GM18519 (cell line): ENCODE measurements around the gene TRIP10.
"Not testable (repeated sequence)": the region's sequence is repeated elsewhere in the genome, so short reads cannot be mapped to it uniquely, and the experiment has no call there.

Experiments used
- ATAC-seq: cut with Tn5 transposase; IDR thresholded peaks from one replicate; pipeline ENCODE4 v1.9.1; 2021; ENCODE audit warnings: mild to moderate bottlenecking, moderate library complexity; ENCODE audit not compliant: unreplicated experiment, low FRiP score

Gene TRIP10, protein sequence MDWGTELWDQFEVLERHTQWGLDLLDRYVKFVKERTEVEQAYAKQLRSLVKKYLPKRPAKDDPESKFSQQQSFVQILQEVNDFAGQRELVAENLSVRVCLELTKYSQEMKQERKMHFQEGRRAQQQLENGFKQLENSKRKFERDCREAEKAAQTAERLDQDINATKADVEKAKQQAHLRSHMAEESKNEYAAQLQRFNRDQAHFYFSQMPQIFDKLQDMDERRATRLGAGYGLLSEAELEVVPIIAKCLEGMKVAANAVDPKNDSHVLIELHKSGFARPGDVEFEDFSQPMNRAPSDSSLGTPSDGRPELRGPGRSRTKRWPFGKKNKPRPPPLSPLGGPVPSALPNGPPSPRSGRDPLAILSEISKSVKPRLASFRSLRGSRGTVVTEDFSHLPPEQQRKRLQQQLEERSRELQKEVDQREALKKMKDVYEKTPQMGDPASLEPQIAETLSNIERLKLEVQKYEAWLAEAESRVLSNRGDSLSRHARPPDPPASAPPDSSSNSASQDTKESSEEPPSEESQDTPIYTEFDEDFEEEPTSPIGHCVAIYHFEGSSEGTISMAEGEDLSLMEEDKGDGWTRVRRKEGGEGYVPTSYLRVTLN

GRCh38 chr19:6739390-6739882, at the start of gene TRIP10:
Gene TRIP10, plus strand, starts transcription at chr19:6739680. Its CDS starts 82 bp downstream, at chr19:6739762.
- ATAC-seq = no peak

DNA sequence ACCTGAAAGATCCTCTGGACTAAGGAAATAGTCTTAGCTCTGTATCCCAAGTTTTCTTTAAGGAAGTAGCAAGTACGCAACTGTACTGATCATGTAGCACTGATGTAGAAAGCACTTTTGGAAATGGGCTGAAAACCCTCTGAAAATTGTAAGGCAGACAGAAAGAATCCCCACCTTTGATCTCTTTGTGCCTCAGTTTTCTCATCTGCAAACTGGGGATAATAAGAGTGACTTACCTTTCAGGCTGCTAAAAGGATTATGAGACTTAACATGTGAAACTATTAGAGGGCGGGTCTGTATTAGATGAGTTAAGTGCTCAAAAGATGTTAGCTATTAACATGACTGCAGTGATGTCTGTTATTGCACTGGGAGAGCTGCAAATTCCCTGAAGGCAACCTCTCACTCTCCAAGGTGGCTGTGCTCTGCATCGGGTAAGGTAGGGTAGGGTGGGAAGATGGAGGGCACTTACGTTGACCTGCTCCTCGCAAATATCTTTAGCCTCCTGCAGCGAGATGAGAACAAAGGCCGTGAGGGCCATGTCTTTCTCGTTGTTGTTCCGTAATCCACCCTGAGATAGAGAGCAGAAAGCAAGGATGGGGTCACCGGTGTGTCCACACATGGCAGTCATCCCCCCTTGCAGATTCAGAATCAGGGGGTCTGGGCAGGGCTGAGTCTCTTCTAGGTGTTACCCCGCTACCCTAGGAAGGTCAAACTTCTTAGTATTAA, 49.2 kb upstream of the TRIP10 start:
- no peak for ATAC-seq

- ATAC-seq = no peak
These were observed 48.1 kb upstream of the TRIP10 start for GRCh38 chr19:6691342-6691741.

DNA sequence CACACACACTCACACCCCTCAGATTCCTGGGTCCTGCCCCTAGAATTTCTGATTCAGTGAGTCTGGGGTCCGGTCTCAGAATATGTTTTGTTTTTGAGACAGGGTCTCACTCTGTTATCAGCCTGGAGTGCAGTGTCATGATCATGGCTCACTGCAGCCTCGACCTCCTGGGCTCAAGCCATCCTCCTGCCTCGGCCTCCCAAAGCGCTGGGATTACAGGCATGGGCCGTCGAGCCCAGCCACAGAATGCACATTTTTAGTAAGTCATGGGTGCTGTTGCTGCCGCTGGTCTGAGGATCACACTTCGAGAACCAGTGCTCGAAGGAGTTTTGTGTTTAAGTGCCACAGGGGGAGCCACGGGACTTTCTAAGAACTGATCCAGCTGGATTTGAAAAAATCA, 47.5 kb upstream of the TRIP10 start:
- no peak for ATAC-seq

DNA sequence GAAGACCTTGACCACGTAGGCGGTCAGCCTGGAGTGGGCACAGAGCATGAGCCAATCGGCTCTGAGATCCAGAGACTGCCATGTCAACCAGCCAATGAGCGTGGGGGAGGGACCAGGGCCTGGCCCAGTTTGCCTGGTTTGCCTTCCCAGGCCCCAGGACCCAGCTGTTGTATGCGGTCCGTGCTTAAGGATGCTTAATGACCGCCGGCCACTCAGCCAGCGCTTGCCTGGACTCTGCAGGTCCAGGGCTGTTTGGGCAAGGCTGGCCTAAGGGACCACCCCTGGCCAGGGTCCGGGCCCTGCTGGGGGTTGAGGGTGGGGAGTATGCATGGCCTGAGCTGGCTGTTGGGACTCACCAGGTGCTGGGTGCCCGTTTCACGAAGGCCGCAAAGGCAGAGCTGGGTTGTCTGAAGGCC, 46.4 kb upstream of the TRIP10 start:
- ATAC-seq = no peak

- ATAC-seq = no peak
These were observed 45.8 kb upstream of the TRIP10 start for GRCh38 chr19:6693681-6694080.

DNA sequence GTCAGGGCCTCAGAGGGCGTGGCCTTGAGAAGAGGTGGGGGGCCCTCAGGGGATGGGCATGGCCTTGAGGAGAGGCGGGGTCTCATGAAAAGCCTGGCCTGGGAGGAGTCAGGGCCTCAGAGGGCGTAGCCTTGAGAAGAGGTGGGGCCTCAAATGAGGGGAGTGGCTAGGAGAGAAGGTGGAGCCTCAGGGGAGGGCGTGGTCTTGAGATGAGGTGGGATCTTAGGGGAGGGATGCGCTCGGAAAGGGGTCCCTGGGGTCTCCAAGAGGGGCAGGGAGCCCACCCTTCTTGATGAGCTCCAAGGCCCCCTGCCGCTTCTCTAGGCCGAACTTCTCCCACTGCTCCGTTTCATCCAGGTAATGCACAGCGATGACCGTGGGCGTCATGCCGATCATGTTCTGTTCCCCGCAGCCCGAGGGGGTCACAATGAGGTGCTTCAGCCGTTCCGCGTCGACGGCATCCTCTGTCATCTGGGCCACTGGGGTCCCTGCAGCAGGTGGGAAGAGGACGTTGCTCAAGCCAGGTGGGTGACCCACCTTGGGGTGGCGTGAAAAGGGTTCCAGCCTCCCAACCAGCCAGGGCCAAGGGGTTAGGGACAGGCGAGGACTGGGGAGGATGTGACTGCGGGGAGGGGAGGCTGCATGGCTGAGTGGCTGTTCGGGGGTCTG, 45.2 kb upstream of the TRIP10 start:
- no peak for ATAC-seq

GRCh38 chr19:6696239-6696820, 43.1 kb upstream of the TRIP10 start:
- ATAC-seq = no peak

DNA sequence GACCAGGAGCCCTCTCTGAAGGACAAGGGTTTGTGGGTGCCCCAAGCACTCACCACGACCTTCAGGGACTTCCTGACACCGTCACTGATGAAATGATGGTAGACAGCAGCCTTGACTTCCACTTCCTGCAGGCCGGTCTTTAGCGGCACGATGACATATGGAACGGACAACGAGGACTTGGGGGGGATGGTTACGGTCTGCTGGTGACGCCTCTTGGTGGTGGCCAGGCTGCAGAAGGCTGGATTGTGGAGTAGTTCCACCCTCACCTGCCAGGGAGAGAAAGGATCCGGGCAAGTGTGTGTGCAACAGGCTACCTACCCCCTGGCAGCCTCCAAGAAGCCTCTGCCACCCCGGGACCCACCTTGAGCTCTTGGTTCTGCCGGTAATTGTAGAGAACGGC, 42.2 kb upstream of the TRIP10 start:
- ATAC-seq = no peak

DNA sequence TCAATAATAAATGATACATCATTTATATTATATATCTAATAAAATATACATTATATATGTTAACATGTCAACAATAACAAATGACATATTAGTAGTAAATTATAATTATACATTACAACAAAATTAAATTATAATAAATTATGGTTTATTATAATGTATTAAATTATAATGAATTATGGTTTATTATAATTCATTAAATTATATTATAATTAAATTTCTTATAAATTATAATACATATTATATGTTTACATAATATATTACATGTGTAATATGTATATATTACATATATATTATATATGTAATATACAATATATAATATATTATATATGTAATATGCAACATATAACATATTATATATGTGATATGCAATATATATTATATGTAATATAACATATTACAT, 39.5 kb upstream of the TRIP10 start:
- ATAC-seq = no peak

DNA sequence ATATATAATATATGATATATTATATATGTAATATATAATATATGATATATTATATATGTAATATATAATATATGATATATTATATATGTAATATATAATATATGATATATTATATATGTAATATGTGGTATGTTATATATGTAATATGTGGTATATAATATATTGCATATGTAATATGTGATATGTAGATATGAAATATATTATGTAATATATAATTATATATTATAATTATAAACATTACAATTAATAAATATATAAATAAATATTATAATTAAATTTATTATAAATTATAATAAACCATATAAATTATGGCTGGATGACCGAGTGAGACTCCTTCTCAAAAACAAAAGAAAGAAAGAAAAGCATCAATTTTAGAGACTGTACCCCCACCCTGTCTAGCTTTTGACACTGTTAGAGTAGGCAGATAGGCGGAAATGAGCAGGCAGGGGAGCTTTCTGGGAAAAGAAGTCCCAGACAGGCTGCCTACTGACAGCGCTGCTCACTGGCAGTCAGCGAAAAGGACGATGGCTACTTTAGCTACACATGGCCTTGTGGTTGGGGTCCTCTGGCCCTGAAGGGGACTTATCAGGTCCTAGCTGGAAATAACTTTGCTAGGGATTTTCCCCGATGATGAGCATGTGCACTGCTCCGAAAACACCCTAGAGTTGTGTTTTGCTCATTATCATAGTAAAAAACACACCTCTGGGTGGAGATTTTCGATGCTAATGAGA, 38.7 kb upstream of the TRIP10 start:
- ATAC-seq = no peak

GRCh38 chr19:6705931-6706632, 33.4 kb upstream of the TRIP10 start:
- ATAC-seq = no peak

GRCh38 chr19:6706633-6706958, 32.9 kb upstream of the TRIP10 start:
- no peak for ATAC-seq

GRCh38 chr19:6707011-6707657, 32.3 kb upstream of the TRIP10 start:
- ATAC-seq = no peak

DNA sequence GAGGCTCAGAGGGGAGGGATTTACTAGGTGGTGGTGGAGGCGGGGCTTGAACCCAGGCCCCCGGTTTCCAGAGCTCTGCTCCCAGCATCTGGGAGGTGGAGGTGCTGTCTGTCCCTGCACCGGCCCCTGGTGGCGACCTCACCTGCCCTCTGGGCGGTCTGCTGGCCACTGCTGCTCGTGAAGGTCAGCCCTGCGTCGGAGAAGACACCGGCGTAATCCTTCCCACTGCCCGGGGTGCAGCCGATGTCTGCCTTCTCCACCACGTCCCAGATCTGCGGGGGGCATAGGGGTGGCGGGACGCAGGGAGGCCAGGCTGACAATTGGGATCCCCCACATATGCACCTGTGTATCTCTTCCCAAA, 31.8 kb upstream of the TRIP10 start:
- no peak for ATAC-seq

- no peak for ATAC-seq
These were observed 31.1 kb upstream of the TRIP10 start for GRCh38 chr19:6708346-6708745.

DNA sequence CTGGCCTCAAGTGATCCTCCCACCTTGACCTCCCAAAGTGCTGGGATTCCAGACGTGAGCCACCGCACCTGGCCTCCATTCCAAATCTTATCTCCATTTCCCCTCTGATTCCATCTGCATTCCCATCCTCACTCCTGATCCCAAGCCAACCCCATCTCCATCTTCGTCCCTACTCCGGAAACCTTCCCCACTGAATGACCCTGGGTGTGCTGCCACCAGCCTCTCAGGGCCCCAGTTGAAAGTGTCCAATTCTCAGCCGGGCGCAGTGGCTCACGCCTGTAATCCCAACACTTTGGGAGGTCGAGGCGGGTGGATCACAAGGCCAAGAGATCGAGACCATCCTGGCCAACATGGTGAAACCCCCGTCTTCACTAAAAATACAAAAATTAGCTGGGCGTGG, 30.6 kb upstream of the TRIP10 start:
- not testable (repeated sequence) for ATAC-seq

- ATAC-seq = no peak
These were observed 29.9 kb upstream of the TRIP10 start for GRCh38 chr19:6709549-6709948.
